SH-SY5Y (cell line): ENCODE results near the gene TMEM45A.

Experiments
- GATA2 ChIP-seq: IDR thresholded peaks from 2 replicates; pipeline ENCODE4 v1.6.1; 2011; ENCODE audit warnings: mild to moderate bottlenecking, low read depth, low read length
- GATA3 ChIP-seq: IDR thresholded peaks from 2 replicates; pipeline ENCODE4 v1.6.1; 2011; ENCODE audit warnings: low read depth, mild to moderate bottlenecking, low read length, moderate library complexity

Gene TMEM45A

GRCh38 chr3:100546020-100546744 is 53.8 kb downstream of the TMEM45A start:
- TF ChIP-seq GATA2 = no peak
- TF ChIP-seq GATA3 = no peak

- TF ChIP-seq GATA2 = no peak
- TF ChIP-seq GATA3 = no peak
Observed at GRCh38 chr3:100548053-100548452, 55.6 kb downstream of the TMEM45A start.

GRCh38 chr3:100553618-100554372 is 61.4 kb downstream of the TMEM45A start:
- TF ChIP-seq GATA3 (no peak), GATA2 (no peak)

- TF ChIP-seq GATA3 (no peak), GATA2 (no peak)
Observed at GRCh38 chr3:100554373-100554676, 61.9 kb downstream of the TMEM45A start.

DNA sequence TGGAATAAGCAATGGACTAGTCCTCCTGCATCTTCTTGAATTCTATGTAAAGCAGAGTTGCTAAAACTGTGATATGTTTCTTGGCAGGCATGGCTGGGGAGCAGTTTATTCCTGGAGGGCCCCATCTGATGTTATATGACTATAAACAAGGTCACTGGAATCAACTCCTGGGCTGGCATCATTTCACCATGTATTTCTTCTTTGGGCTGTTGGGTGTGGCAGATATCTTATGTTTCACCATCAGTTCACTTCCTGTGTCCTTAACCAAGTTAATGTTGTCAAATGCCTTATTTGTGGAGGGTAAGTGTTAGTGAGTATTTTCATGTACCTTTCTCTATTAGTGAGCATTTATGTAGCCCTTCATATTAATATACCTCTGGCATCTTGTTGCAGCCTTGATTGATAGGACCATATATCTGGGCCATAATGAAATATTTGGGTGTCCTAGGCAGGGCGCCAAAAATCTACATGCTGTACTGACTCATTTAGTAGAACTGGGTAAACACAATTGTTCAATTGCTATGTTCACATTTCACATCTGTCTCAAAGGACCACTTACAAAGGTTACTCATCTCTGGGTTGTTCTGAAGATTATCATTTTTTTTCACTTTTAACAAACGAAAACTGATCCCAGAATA is 64.4 kb downstream of the TMEM45A start:
- TF ChIP-seq GATA3 = no peak

- TF ChIP-seq GATA2 (no peak), GATA3 (no peak)
Observed at GRCh38 chr3:100558233-100558632, 65.8 kb downstream of the TMEM45A start.

DNA sequence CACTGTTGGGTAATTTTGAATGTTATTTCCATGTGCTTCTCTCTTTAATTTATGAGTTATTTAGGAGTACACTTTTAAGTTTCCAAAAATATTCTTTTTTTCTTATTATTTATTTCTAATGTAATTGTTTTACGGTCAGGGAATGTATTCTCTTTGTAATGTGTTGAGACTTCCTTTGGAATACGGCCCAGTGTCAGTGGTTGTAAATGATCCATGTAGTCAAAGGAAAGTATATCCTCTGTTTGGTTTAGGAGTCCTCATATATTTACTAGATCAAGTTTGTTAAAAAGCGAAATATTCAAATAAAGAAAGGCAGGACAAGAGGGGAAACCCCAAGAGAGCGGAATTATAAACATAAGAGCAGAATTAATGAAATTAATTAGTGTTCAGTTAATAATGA is 68.0 kb downstream of the TMEM45A start:
- TF ChIP-seq GATA2 (no peak), GATA3 (no peak)

- no peak for TF ChIP-seq GATA3
- no peak for TF ChIP-seq GATA2
Observed at GRCh38 chr3:100561459-100562158, 69.2 kb downstream of the TMEM45A start.

- TF ChIP-seq GATA3 (no peak), GATA2 (no peak)
Observed at GRCh38 chr3:100562224-100562857, 69.9 kb downstream of the TMEM45A start.

- TF ChIP-seq GATA2 (0 out of 2 replicates have a peak, but pooled peaks have one; percentile 21), GATA3 (no peak)
Observed at GRCh38 chr3:100563228-100563627, 70.8 kb downstream of the TMEM45A start.

DNA sequence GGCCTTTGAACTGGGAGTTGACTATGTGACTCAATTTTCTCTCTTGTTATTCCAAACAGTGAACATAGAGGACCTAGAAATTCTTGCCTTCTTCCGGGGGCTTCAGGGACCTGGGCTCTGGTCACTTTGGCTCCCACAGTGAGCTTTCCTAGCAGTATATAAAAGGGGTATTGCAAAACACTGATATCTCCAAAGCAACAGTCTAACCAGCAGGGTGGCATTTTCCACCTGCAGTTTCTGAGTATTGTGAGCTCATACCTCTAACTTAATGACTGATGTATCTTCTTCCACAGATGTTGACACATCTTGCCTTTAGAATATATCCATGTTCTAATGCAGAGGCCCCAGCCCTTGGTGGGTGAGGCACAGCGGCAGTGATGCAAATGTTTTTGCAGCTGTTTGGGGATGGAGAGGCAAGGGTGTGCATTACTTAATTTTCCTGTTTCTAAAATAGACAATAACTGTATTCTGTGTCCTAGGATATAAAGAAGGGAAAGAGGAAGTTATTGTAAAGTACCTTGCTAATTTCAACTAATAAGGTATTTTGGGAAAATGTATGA is 71.3 kb downstream of the TMEM45A start:
- TF ChIP-seq GATA3 = no peak
- no peak for TF ChIP-seq GATA2

GRCh38 chr3:100570811-100571210 is 78.4 kb downstream of the TMEM45A start:
- TF ChIP-seq GATA2 (no peak), GATA3 (no peak)

DNA sequence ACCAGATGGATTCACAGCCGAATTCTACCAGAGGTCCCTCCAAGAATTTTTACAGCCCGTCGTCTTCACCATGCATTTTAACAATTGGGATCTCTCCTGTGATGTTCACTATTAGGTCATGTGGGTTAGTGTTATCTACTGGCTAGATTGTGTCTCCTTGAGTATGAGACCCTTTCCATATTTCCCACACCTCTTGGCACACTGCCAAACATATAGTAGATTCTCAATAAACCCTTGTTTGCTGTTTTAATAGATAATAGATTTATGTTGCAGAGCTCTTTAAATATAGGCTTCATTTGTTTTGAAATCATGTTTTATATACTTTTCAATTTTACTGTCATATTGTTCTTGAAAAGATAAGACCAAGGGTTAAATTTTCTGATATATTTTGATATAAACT is 82.1 kb downstream of the TMEM45A start:
- no peak for TF ChIP-seq GATA2
- no peak for TF ChIP-seq GATA3

- no peak for TF ChIP-seq GATA2
- TF ChIP-seq GATA3 = no peak
Observed at GRCh38 chr3:100575704-100576103, 83.3 kb downstream of the TMEM45A start.
